Measurements from ENCODE around the gene GNA14. TPM values are rescaled to one million over a fixed set of nuclear protein-coding genes. Genes with fewer than 3 reads are reported as not detected.
A peak's percentile ranks its signal among the peaks of the same experiment; 100 is the strongest.

Gene GNA14
- total RNA-seq, 1 donor: 6.5 TPM

DNA sequence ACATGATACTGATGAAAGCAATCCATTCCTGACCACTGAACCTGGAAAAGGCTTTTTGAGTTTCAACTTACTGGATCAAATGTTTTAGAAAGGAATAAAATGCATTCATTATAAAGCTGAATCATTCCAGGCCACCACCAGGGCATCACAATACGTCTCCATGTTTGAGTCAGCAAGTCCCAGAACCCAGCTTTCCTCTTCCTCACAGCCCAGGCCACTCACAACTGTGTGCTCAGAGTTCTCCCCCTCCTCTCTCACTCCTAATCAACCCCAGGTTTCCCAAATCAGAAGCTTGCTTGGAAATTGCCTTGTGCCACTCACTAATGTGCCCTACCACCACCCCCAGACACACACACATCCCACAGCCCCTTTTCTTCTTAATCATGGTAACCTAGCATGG lies 91.7 kb downstream of the GNA14 start:
- no peak overlapping the region for H3K4me3 ChIP-seq (ENCODE audit: low read depth, low read length)
- no peak for DNase-seq (ENCODE audit: low read depth)
- TF ChIP-seq, protein P1, sequence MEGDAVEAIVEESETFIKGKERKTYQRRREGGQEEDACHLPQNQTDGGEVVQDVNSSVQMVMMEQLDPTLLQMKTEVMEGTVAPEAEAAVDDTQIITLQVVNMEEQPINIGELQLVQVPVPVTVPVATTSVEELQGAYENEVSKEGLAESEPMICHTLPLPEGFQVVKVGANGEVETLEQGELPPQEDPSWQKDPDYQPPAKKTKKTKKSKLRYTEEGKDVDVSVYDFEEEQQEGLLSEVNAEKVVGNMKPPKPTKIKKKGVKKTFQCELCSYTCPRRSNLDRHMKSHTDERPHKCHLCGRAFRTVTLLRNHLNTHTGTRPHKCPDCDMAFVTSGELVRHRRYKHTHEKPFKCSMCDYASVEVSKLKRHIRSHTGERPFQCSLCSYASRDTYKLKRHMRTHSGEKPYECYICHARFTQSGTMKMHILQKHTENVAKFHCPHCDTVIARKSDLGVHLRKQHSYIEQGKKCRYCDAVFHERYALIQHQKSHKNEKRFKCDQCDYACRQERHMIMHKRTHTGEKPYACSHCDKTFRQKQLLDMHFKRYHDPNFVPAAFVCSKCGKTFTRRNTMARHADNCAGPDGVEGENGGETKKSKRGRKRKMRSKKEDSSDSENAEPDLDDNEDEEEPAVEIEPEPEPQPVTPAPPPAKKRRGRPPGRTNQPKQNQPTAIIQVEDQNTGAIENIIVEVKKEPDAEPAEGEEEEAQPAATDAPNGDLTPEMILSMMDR (IDR thresholded peaks at IDR 0.05; ENCODE audit: insufficient read depth, low read depth, low read length): no peak

DNA sequence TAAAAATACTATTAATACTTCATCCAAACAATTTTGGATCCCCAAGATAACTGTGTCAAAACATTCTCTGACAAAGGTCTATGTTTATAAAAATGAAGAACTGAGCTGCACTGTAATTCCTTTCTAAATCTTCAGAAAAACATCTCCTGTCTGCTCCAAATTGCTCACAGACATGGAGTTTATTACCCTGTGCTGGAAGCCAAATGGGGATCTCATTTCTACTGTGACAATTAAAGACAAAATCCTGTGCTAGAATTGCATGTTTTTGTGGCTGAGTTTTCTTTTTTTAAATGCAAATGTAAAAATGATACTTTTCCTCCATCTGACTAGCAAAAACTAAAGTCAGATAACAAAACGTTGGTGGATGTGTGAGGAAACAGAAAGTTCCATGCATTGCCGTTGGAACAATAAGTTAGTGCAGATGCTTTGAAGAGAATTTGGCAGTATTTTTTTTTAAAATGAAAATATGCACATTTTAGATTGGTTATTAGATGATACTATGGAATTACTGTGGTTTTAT lies 93.5 kb downstream of the GNA14 start:
- DNase-seq (ENCODE audit: low read depth): peak; percentile 32
- TF ChIP-seq, protein P1 (IDR thresholded peaks at IDR 0.05; ENCODE audit: insufficient read depth, low read depth, low read length): no peak
- no peak overlapping the region for H3K4me3 ChIP-seq (ENCODE audit: low read depth, low read length)

- no peak overlapping the region for H3K4me3 ChIP-seq (ENCODE audit: low read depth, low read length)
- TF ChIP-seq, protein P1 (IDR thresholded peaks at IDR 0.05; ENCODE audit: insufficient read depth, low read depth, low read length): no peak
- DNase-seq (ENCODE audit: low read depth): peak; percentile 45
These were observed 100.9 kb downstream of the GNA14 start for GRCh38 chr9:77547106-77547730.

DNA sequence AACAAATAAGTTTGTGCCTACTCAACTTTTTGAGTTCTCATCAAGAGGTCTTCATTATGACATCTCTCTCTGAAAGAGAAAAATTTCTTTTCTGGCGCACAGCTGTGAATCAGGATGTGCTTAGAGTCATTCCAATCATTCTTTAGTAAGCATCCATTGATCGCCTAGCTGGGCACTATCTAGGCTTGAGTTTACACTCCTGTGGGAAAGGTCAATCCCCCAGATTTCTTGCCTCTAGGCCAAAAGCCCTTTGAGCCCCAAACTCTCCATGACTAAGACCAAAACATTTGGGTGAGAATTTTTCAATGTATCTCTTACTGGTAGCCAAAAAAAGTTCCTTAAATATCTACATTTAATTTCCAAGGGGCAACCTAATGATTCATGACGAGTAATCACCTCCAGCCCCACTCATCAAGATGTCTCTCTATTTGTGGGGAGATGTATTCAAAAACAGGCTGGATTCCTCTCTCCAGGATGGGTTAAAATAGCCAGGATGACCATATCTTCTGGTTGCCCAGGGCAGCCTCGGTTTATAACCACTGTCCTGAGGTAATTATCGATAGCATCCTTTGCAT lies 101.7 kb downstream of the GNA14 start:
- DNase-seq (ENCODE audit: low read depth): no peak
- TF ChIP-seq, protein P1 (IDR thresholded peaks at IDR 0.05; ENCODE audit: insufficient read depth, low read depth, low read length): no peak
- no peak overlapping the region for H3K4me3 ChIP-seq (ENCODE audit: low read depth, low read length)

DNA sequence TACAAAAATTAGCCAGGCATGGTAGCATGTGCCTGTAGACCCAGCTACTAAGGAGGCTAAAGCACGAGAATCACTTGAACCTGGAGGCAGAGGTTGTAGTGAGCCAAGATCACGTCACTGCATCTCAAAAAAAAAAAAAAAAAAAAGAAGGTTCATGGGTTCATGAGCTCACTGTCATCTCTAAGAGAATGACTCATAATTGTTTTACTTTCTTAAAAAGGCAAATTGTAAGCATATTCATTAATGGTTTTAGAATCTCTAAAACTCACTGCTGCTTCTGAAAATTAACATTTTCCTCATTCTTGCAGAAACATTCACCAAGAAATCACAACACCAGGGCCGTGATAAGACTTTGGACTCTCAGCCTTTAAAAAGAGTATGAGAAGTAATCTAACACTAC lies 103.6 kb downstream of the GNA14 start:
- no peak overlapping the region for H3K4me3 ChIP-seq (ENCODE audit: low read depth, low read length)
- peak; percentile 47 for DNase-seq (ENCODE audit: low read depth)

GRCh38 chr9:77543131-77543822 lies 104.8 kb downstream of the GNA14 start:
- TF ChIP-seq, protein P1 (IDR thresholded peaks at IDR 0.05; ENCODE audit: insufficient read depth, low read depth, low read length): no peak
- DNase-seq (ENCODE audit: low read depth): no peak
- H3K4me3 ChIP-seq (ENCODE audit: low read depth, low read length): no peak overlapping the region

More for the DNA sequence above, 103.6 kb downstream of the GNA14 start:
- TF ChIP-seq, protein P1 (IDR thresholded peaks at IDR 0.05; ENCODE audit: insufficient read depth, low read depth, low read length): no peak

Measured in fibroblast of villous mesenchyme (primary cell).